ENCODE data around the gene DNM3. TPM values are rescaled to one million over a fixed set of nuclear protein-coding genes. Genes with fewer than 3 reads are reported as not detected.
A peak's percentile ranks its signal among the peaks of the same experiment; 100 is the strongest.

Gene DNM3
- total RNA-seq, 1 experiment from 2014 or later: 2.7 TPM

- Histone ChIP-seq H2AFZ (ENCODE audit: low read length) (peak overlapping the region; percentile 42), H2AK5ac (ENCODE audit: insufficient read length, low read length) (no peak overlapping the region), H3K4me1 (ENCODE audit: insufficient read depth, low read length) (no peaks in the 10 kb centered on the region; the same call in 1 of the 2 replicates), H3K9ac (ENCODE audit: extremely low read depth, insufficient read length, low read length) (no peak overlapping the region), H3K14ac (ENCODE audit: insufficient read depth, low read length) (no peak overlapping the region), H2BK12ac (ENCODE audit: insufficient read length, low read depth, low read length) (no peak overlapping the region), H3K4me2 (ENCODE audit: insufficient read depth, insufficient read length, low read length) (no peak overlapping the region), H3K18ac (ENCODE audit: insufficient read length, low read depth, low read length) (no peak overlapping the region), H2BK15ac (ENCODE audit: low read depth, low read length) (no peak overlapping the region), H3K9me3 (ENCODE audit: control insufficient read depth, low read depth, low read length) (no peaks in the 10 kb centered on the region), H3K27me3 (ENCODE audit: insufficient read depth, low read length) (no peaks in the 10 kb centered on the region), H3K79me2 (ENCODE audit: insufficient read depth, low read length) (no peaks in the 10 kb centered on the region), H3K79me1 (ENCODE audit: insufficient read depth, low read depth, low read length, poor library complexity, severe bottlenecking) (no peaks in the 10 kb centered on the region), H4K20me1 (ENCODE audit: control insufficient read depth, insufficient read depth, insufficient read length) (no peaks in the 10 kb centered on the region), H4K5ac (ENCODE audit: insufficient read length, low read depth, low read length) (no peak overlapping the region), H4K91ac (ENCODE audit: insufficient read length, low read depth, low read length) (no peak overlapping the region), H2BK5ac (ENCODE audit: insufficient read length, low read length) (no peak overlapping the region), H3T11ph (ENCODE audit: low read length) (no peak overlapping the region), H3K4ac (ENCODE audit: low read depth, low read length) (no peak overlapping the region), H2BK20ac (ENCODE audit: low read depth, low read length, poor library complexity, severe bottlenecking) (no peak overlapping the region), H3K56ac (ENCODE audit: insufficient read length, low read depth, low read length) (no peak overlapping the region), H3K27ac (ENCODE audit: insufficient read length, low read depth, low read length) (no peak overlapping the region), H4K8ac (replicated peaks; ENCODE audit: insufficient read length, low read depth, low read length) (no peak overlapping the region), H2BK120ac (ENCODE audit: low read depth, low read length, poor library complexity, severe bottlenecking) (no peak overlapping the region), H3K23me2 (ENCODE audit: insufficient read length, low read depth, low read length, poor library complexity, severe bottlenecking) (no peaks in the 10 kb centered on the region), H3K23ac (ENCODE audit: insufficient read length, low read depth, low read length) (no peak overlapping the region)
- no peak for TF ChIP-seq CTCF (conservative IDR thresholded peaks at IDR 0.05)
- Mint-ChIP-seq H3K4me1 (peaks cover 12 to 13% of the 10 kb centered on the region in 2 experiments), H3K36me3 (ENCODE audit: insufficient read depth in 1 of 3, low read depth in 3 of 3) (no peaks in the 10 kb centered on the region), H3K27me3 (ENCODE audit: low read depth) (no peaks in the 10 kb centered on the region), H3K9me3 (no peaks in the 10 kb centered on the region), H3K27ac (no peak overlapping the region; a peak in 1 of 7 replicates), H3K4me3 (no peak overlapping the region)
- WGBS (ENCODE audit: extremely low coverage, insufficient read length, low lambda C conversion rate): no CpG with 5 or more reads among the region's 1 CpG
- DNase-seq: no peak
Measured at GRCh38 chr1:172460887-172461315, 619.6 kb downstream of the DNM3 start.

Small RNAs within 50 kb of the gene (microRNA-seq; reads per million reads assigned to microRNA genes)
- gene MIR199A2 (ENCODE audit: borderline microRNAs expressed) (not detected), gene MIR3120 (ENCODE audit: borderline microRNAs expressed) (not detected)

Other genes starting within 250 kb of the DNM3 start
- gene MYOCOS, start 219.3 kb upstream of the DNM3 start, total RNA-seq (2021): 0.13 TPM in 1 of 2 replicates, not detected in the other
- not detected in 2 replicates for gene MYOC, start 188.8 kb upstream of the DNM3 start, total RNA-seq (2021)
- gene VAMP4, start 99.4 kb upstream of the DNM3 start, total RNA-seq (2021): 4.2 and 4.4 TPM in 2 replicates
- gene METTL13, start 59.8 kb upstream of the DNM3 start, total RNA-seq (2021): 64.5 and 66.7 TPM in 2 replicates